Measurements from ENCODE around the gene BTBD9. TPM values are rescaled to one million over a fixed set of nuclear protein-coding genes. Genes with fewer than 3 reads are reported as not detected.

BTBD9 gene
- total RNA-seq, 1 experiment from 2014 or later, result 12.5 TPM

- BruUV-seq (replicated peaks), result no TSS peak
- Mint-ChIP-seq H3K27ac (ENCODE audit: low read depth, unreplicated experiment) (no peak overlapping the region), H3K4me3 (ENCODE audit: unreplicated experiment) (no peak overlapping the region), H3K27me3 (ENCODE audit: insufficient read depth, unreplicated experiment) (no peaks in the 10 kb centered on the region), H3K4me1 (ENCODE audit: insufficient read depth, unreplicated experiment) (peaks cover 4% of the 10 kb centered on the region), H3K9me3 (ENCODE audit: unreplicated experiment) (no peaks in the 10 kb centered on the region), H3K36me3 (ENCODE audit: insufficient read depth, unreplicated experiment) (peaks cover 30% of the 10 kb centered on the region)
- CTCF ChIA-PET, result interaction anchor here (0.6 to 0.7 kb wide), 2 partner anchors 455 to 1642 kb away, joined by 3 read pairs; no protein-coding TSS in a partner anchor
- no peak for TF ChIP-seq CTCF (IDR thresholded peaks at IDR 0.05; ENCODE audit: unreplicated experiment)
- no peak for DNase-seq (ENCODE audit: unreplicated experiment)
- intact Hi-C loops (cut with micrococcal nuclease), result no loop called here
- POLR2A ChIA-PET, result no interaction called here
Measured at GRCh38 chr6:38155144-38155543, 484.6 kb downstream of the BTBD9 start.

- no peak for TF ChIP-seq CTCF (IDR thresholded peaks at IDR 0.05; ENCODE audit: unreplicated experiment)
- no peaks in the 10 kb centered on the region for H3K27me3 Mint-ChIP-seq (ENCODE audit: insufficient read depth, unreplicated experiment)
- no peaks in the 10 kb centered on the region for H3K9me3 Mint-ChIP-seq (ENCODE audit: unreplicated experiment)
- intact Hi-C loops (cut with micrococcal nuclease), result no loop called here
- DNase-seq (ENCODE audit: unreplicated experiment), result no peak
- H3K36me3 Mint-ChIP-seq (ENCODE audit: insufficient read depth, unreplicated experiment), result peaks cover 34% of the 10 kb centered on the region
- POLR2A ChIA-PET, result no interaction called here
- H3K27ac Mint-ChIP-seq (ENCODE audit: low read depth, unreplicated experiment), result no peak overlapping the region
- CTCF ChIA-PET, result interaction anchor here (0.6 kb wide), 3 partner anchors 77 to 455 kb away, joined by 3 read pairs; no protein-coding TSS in a partner anchor
- H3K4me3 Mint-ChIP-seq (ENCODE audit: unreplicated experiment), result no peak overlapping the region
- H3K4me1 Mint-ChIP-seq (ENCODE audit: insufficient read depth, unreplicated experiment), result peaks cover 4% of the 10 kb centered on the region
- BruUV-seq (replicated peaks), result no TSS peak
Measured at GRCh38 chr6:38154731-38155130, 485.0 kb downstream of the BTBD9 start.

- no TSS peak for BruUV-seq (replicated peaks)
- Mint-ChIP-seq H3K4me3 (ENCODE audit: unreplicated experiment) (no peak overlapping the region), H3K27me3 (ENCODE audit: insufficient read depth, unreplicated experiment) (no peaks in the 10 kb centered on the region), H3K27ac (ENCODE audit: low read depth, unreplicated experiment) (no peak overlapping the region), H3K36me3 (ENCODE audit: insufficient read depth, unreplicated experiment) (peaks cover 43% of the 10 kb centered on the region), H3K9me3 (ENCODE audit: unreplicated experiment) (no peaks in the 10 kb centered on the region), H3K4me1 (ENCODE audit: insufficient read depth, unreplicated experiment) (peaks cover 4% of the 10 kb centered on the region)
- no peak for TF ChIP-seq CTCF (IDR thresholded peaks at IDR 0.05; ENCODE audit: unreplicated experiment)
- DNase-seq (ENCODE audit: unreplicated experiment), result no peak
- CTCF ChIA-PET, result no interaction called here
- intact Hi-C loops (cut with micrococcal nuclease), result no loop called here
- POLR2A ChIA-PET, result no interaction called here
Measured at GRCh38 chr6:38153798-38154345, 485.9 kb downstream of the BTBD9 start.

- H3K4me1 Mint-ChIP-seq (ENCODE audit: insufficient read depth, unreplicated experiment), result peaks cover 4% of the 10 kb centered on the region
- ChIA-PET POLR2A (no interaction called here), CTCF (interaction anchor here (0.7 kb wide), 1 partner anchor 333 kb away, joined by 3 read pairs; no protein-coding TSS in a partner anchor)
- TF ChIP-seq CTCF (IDR thresholded peaks at IDR 0.05; ENCODE audit: unreplicated experiment), result no peak
- H3K27me3 Mint-ChIP-seq (ENCODE audit: insufficient read depth, unreplicated experiment), result no peaks in the 10 kb centered on the region
- no peak overlapping the region for H3K27ac Mint-ChIP-seq (ENCODE audit: low read depth, unreplicated experiment)
- intact Hi-C loops (cut with micrococcal nuclease), result no loop called here
- no peak overlapping the region for H3K4me3 Mint-ChIP-seq (ENCODE audit: unreplicated experiment)
- no peaks in the 10 kb centered on the region for H3K9me3 Mint-ChIP-seq (ENCODE audit: unreplicated experiment)
- TSS peak; percentile 53 for BruUV-seq (replicated peaks)
- H3K36me3 Mint-ChIP-seq (ENCODE audit: insufficient read depth, unreplicated experiment), result peaks cover 49% of the 10 kb centered on the region
- DNase-seq (ENCODE audit: unreplicated experiment), result no peak
Measured at GRCh38 chr6:38153076-38153797, 486.5 kb downstream of the BTBD9 start.
